GM15510 (cell line): Measurements from ENCODE around the gene NKAIN1.

ENCODE experiments used
- POLR2A ChIP-seq: IDR thresholded peaks from 3 replicates; pipeline ENCODE4 v1.6.1; 2011; ENCODE audit warnings: borderline replicate concordance; ENCODE audit not compliant: insufficient read length; ENCODE audit errors: extremely low read depth

Gene NKAIN1

DNA sequence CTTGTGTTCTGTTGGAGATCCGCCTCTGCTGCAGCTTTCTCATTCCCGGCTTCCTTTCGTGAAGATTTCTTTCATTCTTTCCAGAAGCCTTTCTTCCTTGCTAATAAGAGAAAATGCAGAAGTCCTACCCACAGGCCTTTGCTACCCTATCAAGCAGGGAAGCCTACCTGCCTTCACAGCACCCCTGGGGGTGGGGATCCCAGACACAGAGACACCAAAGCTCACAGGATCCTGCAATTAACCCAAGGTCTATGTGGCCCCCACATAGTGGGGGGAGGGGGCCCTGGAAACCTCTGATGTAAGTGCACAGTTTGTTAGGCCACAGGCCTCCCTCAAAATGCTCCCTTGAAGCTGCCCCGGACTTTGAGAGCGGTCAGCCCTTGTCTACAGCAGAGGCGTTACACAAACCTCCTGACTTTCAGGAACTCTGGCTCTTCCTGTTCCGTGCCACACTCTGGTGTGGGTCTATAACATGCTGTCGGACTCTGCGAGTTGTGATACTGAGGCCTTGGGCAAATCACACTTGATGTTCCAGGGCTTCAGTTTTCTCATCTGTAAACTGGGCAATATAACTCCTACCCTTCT is 31.2 kb downstream of the NKAIN1 start:
- TF ChIP-seq POLR2A, result no peak

DNA sequence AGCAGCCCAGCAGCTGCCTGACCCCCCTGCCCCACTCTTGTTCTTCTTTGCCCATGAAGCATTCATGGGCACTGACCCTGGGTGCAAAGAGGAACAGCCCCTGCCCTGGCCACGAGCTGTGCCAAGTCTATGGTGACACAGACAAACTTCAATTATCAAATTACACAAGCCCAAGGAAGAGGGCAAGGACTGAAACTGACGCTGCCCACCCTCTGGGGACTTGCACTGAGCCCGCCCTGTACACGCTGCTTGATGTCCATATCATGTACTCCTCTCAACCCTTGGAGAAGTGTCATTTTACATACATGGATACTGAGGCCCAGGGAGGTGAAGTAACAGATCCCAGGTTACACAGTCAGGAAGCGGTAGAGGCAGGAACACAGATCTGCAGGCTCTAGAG is 32.1 kb downstream of the NKAIN1 start:
- TF ChIP-seq POLR2A, result no peak

DNA sequence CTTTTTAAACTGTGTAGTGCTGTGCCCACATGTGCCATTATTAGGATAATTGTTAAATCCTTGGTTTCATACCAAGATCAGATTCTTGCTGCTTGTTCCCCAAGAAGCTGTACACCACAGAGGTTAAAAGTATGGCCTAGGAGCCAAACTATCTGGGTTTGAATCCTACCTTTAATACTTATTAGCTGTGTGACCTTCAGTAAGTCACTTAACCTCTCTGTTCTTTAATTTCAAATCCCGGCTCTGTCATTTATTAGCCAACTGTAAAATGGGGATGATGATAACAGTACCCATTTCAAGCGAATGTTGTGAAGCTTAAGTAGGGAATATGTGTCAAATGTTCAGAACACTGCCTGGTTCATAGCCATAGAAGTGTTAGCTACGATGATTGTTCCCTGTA is 32.6 kb downstream of the NKAIN1 start:
- TF ChIP-seq POLR2A, result no peak

DNA sequence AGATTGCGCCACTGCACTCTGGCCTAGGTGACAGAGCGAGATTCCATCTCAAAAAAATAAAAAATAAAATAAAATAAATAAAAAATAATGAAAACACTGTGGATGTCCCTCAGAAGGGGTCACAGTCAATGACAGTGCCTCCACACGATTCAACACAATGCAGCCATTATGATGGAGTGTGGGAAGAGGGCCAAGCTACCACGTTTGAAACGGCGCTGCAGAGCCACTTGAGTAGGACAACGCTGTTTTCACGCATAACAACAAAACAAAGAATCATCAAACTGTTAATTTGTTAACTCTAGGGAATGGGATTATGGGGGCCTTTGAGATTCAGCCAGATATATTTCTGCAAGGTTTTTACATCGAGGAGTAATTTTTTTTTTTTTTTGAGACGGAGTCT is 36.5 kb downstream of the NKAIN1 start:
- no peak for TF ChIP-seq POLR2A

DNA sequence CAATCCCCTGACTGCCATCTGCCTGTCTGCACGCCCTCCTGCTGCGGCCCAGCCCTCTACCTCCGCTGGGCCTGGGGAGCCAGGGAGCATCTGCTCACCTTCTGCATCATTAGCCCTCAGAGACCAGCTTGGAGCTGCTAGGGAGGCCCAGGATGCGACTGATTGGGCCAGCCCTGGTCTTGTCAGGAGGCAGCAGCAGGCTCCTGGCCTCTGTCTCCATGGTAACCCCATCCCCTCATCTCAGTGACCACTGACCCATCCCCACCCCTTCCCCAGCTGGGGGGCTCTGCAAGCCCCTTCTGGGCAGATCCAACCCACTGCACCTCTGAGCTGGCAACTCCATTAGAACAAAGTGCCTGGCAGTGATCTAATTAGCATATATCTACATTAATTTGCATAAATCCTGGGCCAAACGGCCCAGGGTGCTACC is 37.7 kb downstream of the NKAIN1 start:
- no peak for TF ChIP-seq POLR2A

DNA sequence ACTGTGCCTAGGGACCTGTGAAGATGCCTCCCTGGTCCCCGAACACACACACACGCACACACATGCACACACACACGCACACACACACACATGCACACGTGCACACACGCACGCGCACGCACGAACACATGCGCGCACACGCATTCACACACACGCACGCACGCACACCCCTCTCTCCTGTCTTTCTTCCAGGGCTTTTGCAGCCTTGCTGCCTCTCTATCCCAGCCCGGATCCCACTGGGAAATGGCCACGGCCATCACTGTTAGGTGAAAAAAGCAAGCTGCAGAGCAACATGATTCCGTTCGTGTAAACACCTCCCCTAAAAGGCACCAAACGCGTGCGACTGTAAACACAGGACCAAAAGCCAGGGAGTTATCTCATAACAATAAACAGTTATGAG is 39.7 kb downstream of the NKAIN1 start:
- no peak for TF ChIP-seq POLR2A

DNA sequence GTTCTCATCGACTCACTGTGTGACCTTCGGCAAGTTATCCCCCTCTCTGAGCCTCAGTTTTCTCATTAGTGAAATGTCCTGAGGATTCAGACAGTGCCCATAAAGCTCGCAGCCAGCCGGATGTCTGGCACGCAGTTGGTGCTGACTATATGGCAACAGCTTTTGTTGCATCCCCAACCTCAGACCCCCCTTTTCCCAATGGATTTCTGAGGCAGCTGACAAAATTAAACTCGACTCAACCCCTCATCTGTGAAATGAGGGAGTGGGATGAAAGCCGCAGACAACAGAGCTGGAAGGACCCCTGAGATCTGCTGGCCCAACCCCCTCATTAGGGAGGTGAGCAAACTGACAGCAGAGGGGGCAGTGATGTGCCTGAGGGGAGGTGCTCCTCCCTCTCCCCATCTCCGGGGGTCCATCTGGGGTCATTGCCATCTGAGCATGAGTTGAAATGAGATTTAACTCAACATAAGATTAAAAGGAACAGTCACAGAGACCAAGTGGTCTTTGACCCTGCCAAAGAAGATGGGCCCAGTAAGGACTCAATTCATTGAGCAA is 40.4 kb downstream of the NKAIN1 start:
- TF ChIP-seq POLR2A, result no peak

DNA sequence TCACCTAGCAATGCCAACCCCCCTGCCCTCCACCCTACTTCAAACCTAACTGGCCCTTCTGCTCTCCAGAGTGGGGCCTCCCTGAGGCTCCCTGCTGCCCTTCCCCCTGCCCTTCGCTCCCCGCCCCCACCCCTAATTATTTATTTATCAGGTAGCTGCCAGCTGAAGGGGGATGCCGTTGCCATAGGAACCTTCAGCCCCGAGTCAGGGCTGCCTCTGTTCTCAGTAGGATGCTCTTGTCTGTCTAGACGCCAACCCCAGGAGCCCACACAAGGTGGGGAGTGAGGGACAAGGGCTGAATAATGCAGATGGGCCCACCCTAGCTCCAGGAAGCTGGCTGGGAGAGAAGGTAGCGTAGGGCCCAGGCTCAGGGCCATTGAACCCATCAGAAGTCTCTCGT is 41.1 kb downstream of the NKAIN1 start:
- no peak for TF ChIP-seq POLR2A

DNA sequence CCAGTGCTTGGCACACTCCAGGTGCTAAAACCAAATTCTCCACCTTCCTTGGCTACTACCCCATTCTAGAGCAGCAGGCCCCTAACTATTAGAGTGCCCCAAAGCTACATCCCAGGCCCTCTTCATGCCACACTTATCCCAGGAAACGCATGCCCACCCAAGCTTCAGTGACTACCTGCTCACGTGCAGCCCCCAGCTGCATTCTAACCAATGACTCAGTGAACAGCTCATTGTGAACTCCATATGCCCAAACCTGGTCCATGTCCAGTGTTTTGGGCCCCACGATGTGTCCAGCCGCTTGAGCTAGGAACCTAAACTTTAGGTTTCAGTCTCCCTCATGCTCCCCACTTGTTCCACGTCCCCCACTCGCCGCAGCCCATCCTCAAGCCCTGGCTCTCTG is 41.5 kb downstream of the NKAIN1 start:
- no peak for TF ChIP-seq POLR2A

DNA sequence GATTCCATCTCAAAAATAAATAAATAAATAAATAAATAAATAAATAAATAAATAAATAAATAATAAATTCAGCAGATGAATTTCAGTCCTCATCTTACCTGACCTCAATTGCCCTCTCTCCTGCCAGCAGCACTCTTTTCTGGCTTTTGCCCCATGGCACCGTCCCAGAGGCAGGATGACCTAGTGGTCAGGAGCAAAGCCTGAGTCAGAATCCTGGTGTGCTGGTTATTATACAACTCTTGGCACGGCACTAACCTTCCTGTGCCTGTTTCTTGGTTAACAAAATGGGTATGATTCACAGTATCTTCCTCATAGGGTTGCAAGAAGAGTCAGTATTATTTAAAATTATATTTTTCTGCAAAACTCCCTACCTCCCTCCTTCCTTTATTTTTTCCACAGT is 43.0 kb downstream of the NKAIN1 start:
- no peak for TF ChIP-seq POLR2A

DNA sequence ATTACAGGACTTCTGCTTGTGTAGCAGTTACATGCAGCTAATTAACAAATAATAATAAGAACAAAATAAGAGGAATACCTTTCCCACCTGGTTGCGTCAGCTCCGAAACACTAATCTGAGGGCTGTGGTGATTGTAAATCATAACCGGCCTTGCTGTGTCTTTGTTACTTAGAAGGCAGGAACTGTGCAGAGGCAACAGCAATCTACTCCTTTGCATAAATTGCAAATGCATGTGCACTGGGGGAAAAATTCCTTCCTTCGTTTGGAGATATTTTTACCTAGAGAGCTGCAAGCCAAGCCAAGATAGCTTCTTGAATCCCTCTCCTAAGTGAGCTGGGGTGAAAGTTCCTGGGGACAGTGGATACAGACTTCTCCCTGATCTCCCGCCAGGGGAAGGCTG is 46.0 kb downstream of the NKAIN1 start:
- no peak for TF ChIP-seq POLR2A

DNA sequence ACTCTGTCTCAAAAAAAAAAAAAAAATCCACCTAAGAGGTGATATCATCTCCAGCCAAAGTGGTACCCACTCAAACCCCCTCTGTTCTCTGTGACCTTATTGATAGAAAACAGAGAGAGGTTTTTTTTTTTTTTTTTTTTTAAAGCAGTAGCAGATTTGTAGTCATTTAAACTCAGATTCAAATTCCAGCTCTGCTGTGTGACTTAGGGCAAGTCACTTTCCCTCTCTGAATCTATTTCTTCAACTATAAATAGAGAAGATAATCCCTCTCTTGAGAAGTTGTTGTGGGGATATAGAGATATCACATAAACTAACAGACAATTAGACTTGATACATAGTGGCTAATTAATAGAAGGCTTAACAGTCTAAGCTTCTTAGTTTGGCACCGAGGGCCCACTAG is 48.4 kb downstream of the NKAIN1 start:
- no peak for TF ChIP-seq POLR2A

DNA sequence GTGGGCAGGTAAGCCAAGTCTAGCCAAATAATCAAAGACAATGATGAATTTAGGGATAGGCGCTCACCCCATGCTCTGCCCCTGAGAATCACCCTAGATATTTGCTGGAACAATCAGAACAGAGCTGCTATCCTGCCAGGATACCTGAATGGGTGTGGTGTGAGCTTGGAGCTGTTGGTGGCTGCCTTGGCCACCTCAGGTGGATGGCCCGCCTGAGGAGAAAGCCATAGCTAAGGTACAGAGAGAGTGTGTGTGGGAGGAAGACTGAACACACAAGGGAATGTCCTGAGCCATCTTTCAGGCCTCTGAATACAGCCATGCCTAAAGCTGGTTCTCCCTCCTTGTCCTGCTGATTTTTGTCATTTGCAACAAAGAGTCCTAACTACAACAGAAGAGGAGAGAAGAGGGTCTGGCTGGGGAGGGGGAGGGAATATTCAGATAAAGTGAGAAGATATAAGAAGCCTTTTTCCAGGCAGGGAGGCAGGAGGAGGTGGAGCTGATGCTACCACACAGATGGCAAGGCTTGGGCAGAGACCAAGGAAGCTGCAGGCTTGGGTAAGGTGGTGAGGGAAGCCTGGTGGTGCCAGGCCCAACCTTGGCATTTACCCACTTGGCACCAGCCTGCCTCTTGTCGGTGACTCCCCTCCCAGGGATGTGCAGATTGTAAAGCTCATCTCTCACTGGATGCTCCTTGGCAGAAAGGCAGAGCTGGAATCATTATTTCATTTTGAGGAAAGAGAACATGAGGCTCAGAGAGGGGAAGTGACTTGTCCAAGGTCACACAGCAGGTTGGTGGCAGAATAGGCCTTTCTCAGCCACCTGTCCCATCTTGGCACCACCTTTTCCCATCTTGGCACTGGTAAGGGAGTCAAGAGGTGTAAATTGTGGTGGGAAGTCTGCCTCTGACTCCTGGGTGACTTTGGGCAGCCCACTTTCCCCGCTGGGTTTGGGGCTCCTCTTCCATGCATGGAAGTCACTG is 49.7 kb downstream of the NKAIN1 start:
- TF ChIP-seq POLR2A, result no peak

DNA sequence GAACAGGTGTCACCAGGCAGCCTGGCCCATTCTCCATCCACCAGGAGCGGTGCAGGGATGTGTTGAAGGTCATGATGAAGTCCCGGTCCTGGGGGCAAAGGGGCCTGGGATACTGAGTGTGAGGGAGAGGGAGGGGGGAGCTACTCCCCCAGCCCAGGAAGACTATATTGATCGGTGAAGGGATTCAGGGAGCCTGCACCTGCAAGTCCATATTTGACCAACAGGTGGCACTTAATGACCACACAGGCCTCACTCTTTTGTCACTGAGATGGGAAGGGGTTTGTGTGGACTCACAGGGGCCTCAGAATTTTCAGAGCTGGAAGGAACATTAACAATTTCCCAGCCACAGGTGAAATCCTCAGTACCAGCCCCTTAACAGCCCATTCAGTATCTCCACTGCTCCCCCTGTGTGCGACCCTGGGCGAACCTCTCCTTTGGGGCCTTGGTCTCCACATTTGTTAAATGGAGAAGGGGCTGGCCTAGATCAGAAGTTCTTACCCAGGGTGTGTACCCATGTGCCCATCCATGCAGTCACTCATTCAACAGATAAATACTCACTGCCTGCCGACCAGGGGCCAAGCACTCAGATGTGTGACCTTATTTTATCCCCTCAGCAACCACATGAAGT is 55.6 kb downstream of the NKAIN1 start:
- TF ChIP-seq POLR2A, result no peak

DNA sequence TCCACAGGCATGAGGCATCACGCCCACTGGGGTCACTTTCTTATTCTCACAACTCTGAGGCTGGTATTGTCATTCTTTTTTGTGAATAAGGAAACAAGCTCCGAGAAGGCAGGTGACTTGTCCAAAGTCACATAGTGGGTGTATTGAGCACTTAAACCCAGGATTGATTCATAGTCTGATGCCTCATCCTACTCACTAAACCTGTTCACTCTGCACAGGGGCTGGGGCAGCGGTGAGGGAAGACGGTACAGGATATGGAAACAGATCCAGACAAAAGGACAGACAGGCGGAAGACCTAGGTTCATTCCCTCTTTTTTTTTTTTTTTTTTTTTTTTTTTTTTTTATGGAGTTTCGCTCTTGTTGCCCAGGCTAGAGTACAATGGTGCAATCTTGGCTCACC is 56.6 kb downstream of the NKAIN1 start:
- TF ChIP-seq POLR2A, result no peak
